Measurements from ENCODE around the gene IL1F10. TPM values are rescaled to one million over a fixed set of nuclear protein-coding genes. Genes with fewer than 3 reads are reported as not detected.

IL1F10 gene
- polyA plus RNA-seq, 1 donor from 2014 or later: not detected

- no peak for TF ChIP-seq POLR2AphosphoS5 (IDR thresholded peaks at IDR 0.05)
- TF ChIP-seq RAD21 (conservative IDR thresholded peaks at IDR 0.05): peak; percentile 49
- TF ChIP-seq SMC3 (conservative IDR thresholded peaks at IDR 0.05; ENCODE audit: poor library complexity): peak; percentile 23
- no peak for TF ChIP-seq REST (IDR thresholded peaks at IDR 0.05; ENCODE audit: borderline replicate concordance)
- TF ChIP-seq CTCF (IDR thresholded peaks at IDR 0.05; ENCODE audit: poor library complexity, severe bottlenecking): peak; percentile 55
- no peak overlapping the region for H3K27ac ChIP-seq (ENCODE audit: low read length)
- no peak overlapping the region for H2AFZ ChIP-seq (ENCODE audit: low read depth, low read length)
Measured at GRCh38 chr2:113080134-113080533, 12.4 kb downstream of the IL1F10 start.

GRCh38 chr2:113081488-113082210 is 13.9 kb downstream of the IL1F10 start:
- no peak overlapping the region for H3K27ac ChIP-seq (ENCODE audit: low read length)

More at GRCh38 chr2:113080134-113080533, 12.4 kb downstream of the IL1F10 start:
- no peaks in the 10 kb centered on the region for H3K79me2 ChIP-seq (replicated peaks; ENCODE audit: insufficient read depth, low read length)
- no peaks in the 10 kb centered on the region for H3F3A ChIP-seq (ENCODE audit: insufficient read depth, low read length, poor library complexity, severe bottlenecking)
- no peak overlapping the region for H3K4me3 ChIP-seq (ENCODE audit: low read length)
- no peak overlapping the region for H3K4me2 ChIP-seq (ENCODE audit: low read length)
- no peak overlapping the region for H3K9ac ChIP-seq (ENCODE audit: low read length)
- H3K36me3 ChIP-seq (ENCODE audit: insufficient read depth, low read length): no peaks in the 10 kb centered on the region
- no peaks in the 10 kb centered on the region for H3K27me3 ChIP-seq (ENCODE audit: insufficient read depth, low read depth, low read length)
- no peaks in the 10 kb centered on the region for H3K9me2 ChIP-seq (ENCODE audit: insufficient read depth, low read length)
- H4K20me1 ChIP-seq (ENCODE audit: insufficient read depth): no peaks in the 10 kb centered on the region
- no peaks in the 10 kb centered on the region for H3K9me3 ChIP-seq (ENCODE audit: low read length)

More at GRCh38 chr2:113081488-113082210, 13.9 kb downstream of the IL1F10 start:
- no peaks in the 10 kb centered on the region for H3K27me3 ChIP-seq (ENCODE audit: insufficient read depth, low read depth, low read length)
- no peaks in the 10 kb centered on the region for H3K36me3 ChIP-seq (ENCODE audit: insufficient read depth, low read length)
- no peak overlapping the region for H3K9ac ChIP-seq (ENCODE audit: low read length)
- H4K20me1 ChIP-seq (ENCODE audit: insufficient read depth): no peaks in the 10 kb centered on the region
- H3F3A ChIP-seq (ENCODE audit: insufficient read depth, low read length, poor library complexity, severe bottlenecking): no peaks in the 10 kb centered on the region
- no peak overlapping the region for H2AFZ ChIP-seq (ENCODE audit: low read depth, low read length)
- TF ChIP-seq SMC3 (conservative IDR thresholded peaks at IDR 0.05; ENCODE audit: poor library complexity): no peak
- no peak for TF ChIP-seq EP300 (conservative IDR thresholded peaks at IDR 0.05; ENCODE audit: poor library complexity, severe bottlenecking)
- TF ChIP-seq REST (IDR thresholded peaks at IDR 0.05; ENCODE audit: borderline replicate concordance): no peak
- TF ChIP-seq MXI1 (conservative IDR thresholded peaks at IDR 0.05; ENCODE audit: poor library complexity, severe bottlenecking): no peak
- TF ChIP-seq EZH2 (IDR thresholded peaks at IDR 0.05; ENCODE audit: borderline replicate concordance, insufficient read depth, low read length, poor library complexity, severe bottlenecking): no peak
- TF ChIP-seq RAD21 (conservative IDR thresholded peaks at IDR 0.05): no peak
- no peak for TF ChIP-seq POLR2AphosphoS5 (IDR thresholded peaks at IDR 0.05)
- TF ChIP-seq TAF1 (IDR thresholded peaks at IDR 0.05; ENCODE audit: low read depth): no peak
- TF ChIP-seq CTCF (IDR thresholded peaks at IDR 0.05; ENCODE audit: poor library complexity, severe bottlenecking): no peak
- H3K9me2 ChIP-seq (ENCODE audit: insufficient read depth, low read length): no peaks in the 10 kb centered on the region
- H3K4me2 ChIP-seq (ENCODE audit: low read length): no peak overlapping the region
- H3K79me2 ChIP-seq (replicated peaks; ENCODE audit: insufficient read depth, low read length): no peaks in the 10 kb centered on the region
- no peaks in the 10 kb centered on the region for H3K9me3 ChIP-seq (ENCODE audit: low read length)
- H3K4me3 ChIP-seq (ENCODE audit: low read length): no peak overlapping the region
